Keratinocyte (primary cell): ENCODE results near the gene EPHB4. TPM values are rescaled to one million over a fixed set of nuclear protein-coding genes. Genes with fewer than 3 reads are reported as not detected.

ENCODE experiments used
- DNase-seq: peaks from one replicate; pipeline ENCODE4 v3.0.0-alpha.2; 2011; ENCODE audit warnings: low read depth, missing footprints, low spot score
- FAIRE-seq: peaks from 2 replicates; lab custom pipeline; 2011; peaks lifted over from hg19 to GRCh38; lab: Jason Lieb, UNC
- H2AFZ ChIP-seq: 2 replicates; pipeline ENCODE4 v1.6.0; 2012; ENCODE audit warnings: low read length, control low read depth, inconsistent platforms; ENCODE audit not compliant: control insufficient read depth
- H3K27ac ChIP-seq: 2 replicates; pipeline ENCODE4 v1.5.1; 2011; ENCODE audit warnings: low read length; ENCODE audit not compliant: control insufficient read depth, insufficient read depth
- H3K27me3 ChIP-seq: 3 replicates; pipeline ENCODE4 v1.6.0; 2011; ENCODE audit warnings: low read length; ENCODE audit not compliant: control insufficient read depth, insufficient read depth; ENCODE audit errors: extremely low read depth
- H3K36me3 ChIP-seq, 2 experiments: 2 replicates in 1 of 2; 3 replicates in 1 of 2; pipeline ENCODE4 v1.5.1; 2011; ENCODE audit warnings: low read length in 2 of 2, mild to moderate bottlenecking in 1 of 2; ENCODE audit not compliant: control insufficient read depth in 2 of 2, insufficient read depth in 2 of 2; ENCODE audit errors: extremely low read depth in 1 of 2
- H3K4me1 ChIP-seq: 3 replicates; pipeline ENCODE4 v1.5.1; 2011; ENCODE audit warnings: low read length; ENCODE audit not compliant: control insufficient read depth, insufficient read depth; ENCODE audit errors: extremely low read depth
- H3K4me2 ChIP-seq: 3 replicates; pipeline ENCODE4 v1.6.0; 2011; ENCODE audit warnings: low read depth, low read length; ENCODE audit not compliant: control insufficient read depth, insufficient read depth; ENCODE audit errors: extremely low read depth
- H3K4me3 ChIP-seq, 3 experiments: fragments of 200-600 bp in 1 of 3; sonication (generic) in 1 of 3; 2 replicates in 2 of 3; 3 replicates in 1 of 3; pipeline ENCODE4 v1.5.1; 2011 to 2016; ENCODE audit warnings: low read length in 3 of 3, mild to moderate bottlenecking in 3 of 3, control low read depth in 2 of 3, inconsistent platforms in 1 of 3, low read depth in 1 of 3, mixed read lengths in 1 of 3, mixed run types in 1 of 3, moderate library complexity in 1 of 3; ENCODE audit not compliant: control insufficient read depth in 2 of 3, insufficient read depth in 2 of 3; ENCODE audit errors: extremely low read depth in 1 of 3
- H3K79me2 ChIP-seq: 2 replicates; pipeline ENCODE4 v1.6.0; 2012; ENCODE audit warnings: low read length; ENCODE audit not compliant: control insufficient read depth, insufficient read depth
- H3K9ac ChIP-seq: 3 replicates; pipeline ENCODE4 v1.6.0; 2011; ENCODE audit warnings: low read length; ENCODE audit not compliant: control insufficient read depth, insufficient read depth; ENCODE audit errors: extremely low read depth
- H3K9me1 ChIP-seq: 3 replicates; pipeline ENCODE4 v1.6.0; 2011; ENCODE audit warnings: low read length; ENCODE audit not compliant: control insufficient read depth, insufficient read depth; ENCODE audit errors: extremely low read depth
- H3K9me3 ChIP-seq: 2 replicates; pipeline ENCODE4 v1.5.1; 2012; ENCODE audit warnings: low read depth, low read length; ENCODE audit not compliant: control insufficient read depth
- H4K20me1 ChIP-seq: 3 replicates; pipeline ENCODE4 v1.6.0; 2011; ENCODE audit warnings: low read length; ENCODE audit not compliant: control insufficient read depth, insufficient read depth; ENCODE audit errors: extremely low read depth
- EZH2 ChIP-seq: IDR thresholded peaks from one replicate; pipeline ENCODE4 v1.6.1; 2012; ENCODE audit warnings: inconsistent platforms, mild to moderate bottlenecking, low read length, moderate library complexity
- dilution Hi-C: fragments of 300-500 bp; cut with MboI; formaldehyde crosslinking; loops from one replicate; pipeline ENCODE4 v1.7.0; 2020; ENCODE audit warnings: low sequenced_read_pairs; ENCODE audit not compliant: extremely low pct_ligation_motif_present
- polyA plus RNA-seq, 5 experiments: library from polyadenylated mRNA; depleted of rRNA in 3 of 5; stranded (reverse) in 3 of 5; stranded (forward) in 1 of 5; unstranded in 1 of 5; fragments of >200 nt; gene quantifications; 1 replicate in 1 of 5; 2 replicates in 3 of 5; 3 replicates in 1 of 5; pipeline versions ENCODE4 v1.2.1 to v1.2.3, GENCODE V29; 2011 to 2012; ENCODE audit warnings: missing spikeins in 2 of 5, low read depth in 1 of 5, low replicate concordance in 1 of 5
- small RNA-seq, 3 experiments: library from RNA; depleted of rRNA; stranded (forward); fragments of <200 nt; gene quantifications; one replicate each; pipeline ENCODE3, GENCODE V24; 2012; ENCODE audit warnings: low read depth in 3 of 3, low replicate concordance in 1 of 3; ENCODE audit not compliant: insufficient read length in 3 of 3
- TF ChIP-seq, protein P1 (sequence below), 3 experiments: IDR thresholded peaks in 1 of 3; conservative IDR thresholded peaks in 1 of 3; optimal IDR thresholded peaks in 1 of 3; 2 replicates in 2 of 3; 3 replicates in 1 of 3; pipeline versions ENCODE3 to v1.5.1; 2011; ENCODE audit warnings: low read length in 3 of 3, mild to moderate bottlenecking in 3 of 3, moderate library complexity in 2 of 3, control low read depth in 1 of 3, inconsistent platforms in 1 of 3; ENCODE audit not compliant: insufficient read depth in 2 of 3; ENCODE audit errors: extremely low read depth in 1 of 3

Gene EPHB4
- polyA plus RNA-seq, 1 donor (not counting 4 experiments of a cell fraction or from before 2014, with no cell fraction given): 61.4 TPM

DNA sequence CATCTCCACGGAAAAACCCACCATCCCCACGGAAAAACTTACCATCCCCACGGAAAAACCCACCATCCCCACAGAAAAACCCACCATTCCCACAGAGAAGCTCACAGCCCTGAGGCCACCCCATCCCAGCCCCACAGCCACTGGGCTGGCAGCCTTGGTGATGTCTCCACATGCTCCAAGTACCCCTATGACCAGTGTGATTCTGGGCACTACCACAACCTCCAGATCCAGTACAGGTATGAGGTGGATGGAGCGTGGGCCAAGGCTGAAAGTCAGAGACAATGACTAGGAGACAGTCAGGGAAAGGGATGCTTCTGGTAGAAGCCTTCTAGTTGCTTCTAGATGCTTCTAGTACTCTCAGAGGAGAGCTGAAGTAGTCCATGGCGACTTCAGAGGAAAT is 74.3 kb downstream of the EPHB4 start:
- H2AFZ ChIP-seq: no peak overlapping the region
- H3K27ac ChIP-seq: no peak overlapping the region
- H3K4me3 ChIP-seq: no peak overlapping the region
- H3K36me3 ChIP-seq: no peaks in the 10 kb centered on the region
- no peak overlapping the region for H3K4me2 ChIP-seq
- H3K9ac ChIP-seq: no peak overlapping the region
- H4K20me1 ChIP-seq: no peaks in the 10 kb centered on the region
- H3K9me3 ChIP-seq: no peaks in the 10 kb centered on the region
- H3K79me2 ChIP-seq: no peaks in the 10 kb centered on the region
- H3K4me1 ChIP-seq: no peaks in the 10 kb centered on the region
- TF ChIP-seq, protein P1, sequence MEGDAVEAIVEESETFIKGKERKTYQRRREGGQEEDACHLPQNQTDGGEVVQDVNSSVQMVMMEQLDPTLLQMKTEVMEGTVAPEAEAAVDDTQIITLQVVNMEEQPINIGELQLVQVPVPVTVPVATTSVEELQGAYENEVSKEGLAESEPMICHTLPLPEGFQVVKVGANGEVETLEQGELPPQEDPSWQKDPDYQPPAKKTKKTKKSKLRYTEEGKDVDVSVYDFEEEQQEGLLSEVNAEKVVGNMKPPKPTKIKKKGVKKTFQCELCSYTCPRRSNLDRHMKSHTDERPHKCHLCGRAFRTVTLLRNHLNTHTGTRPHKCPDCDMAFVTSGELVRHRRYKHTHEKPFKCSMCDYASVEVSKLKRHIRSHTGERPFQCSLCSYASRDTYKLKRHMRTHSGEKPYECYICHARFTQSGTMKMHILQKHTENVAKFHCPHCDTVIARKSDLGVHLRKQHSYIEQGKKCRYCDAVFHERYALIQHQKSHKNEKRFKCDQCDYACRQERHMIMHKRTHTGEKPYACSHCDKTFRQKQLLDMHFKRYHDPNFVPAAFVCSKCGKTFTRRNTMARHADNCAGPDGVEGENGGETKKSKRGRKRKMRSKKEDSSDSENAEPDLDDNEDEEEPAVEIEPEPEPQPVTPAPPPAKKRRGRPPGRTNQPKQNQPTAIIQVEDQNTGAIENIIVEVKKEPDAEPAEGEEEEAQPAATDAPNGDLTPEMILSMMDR (optimal IDR thresholded peaks at IDR 0.05 in 1 of 3, IDR thresholded peaks at IDR 0.05 in 1 of 3, conservative IDR thresholded peaks at IDR 0.05 in 1 of 3; ENCODE audit: extremely low read depth in 1 of 3, insufficient read depth in 2 of 3, low read length in 3 of 3): no peak
- no peak for TF ChIP-seq EZH2
- no peak for DNase-seq
- peaks cover 23% of the 10 kb centered on the region for H3K27me3 ChIP-seq
- dilution Hi-C loops: no loop called here
- no peak for FAIRE-seq
- H3K9me1 ChIP-seq: no peaks in the 10 kb centered on the region

Small RNAs within 50 kb of the gene (small RNA-seq; reads per million reads assigned to genes)
- 0 reads per million in 3 experiments for gene RN7SL750P

Other genes with a start within 250 kb of the EPHB4 start
- 4.9 to 8.1 TPM (median 7.3 TPM) in 3 replicates for gene LRCH4, start 241.4 kb downstream of the EPHB4 start, polyA plus RNA-seq
- gene FBXO24, start 241.2 kb downstream of the EPHB4 start, polyA plus RNA-seq: 0.19 to 0.34 TPM (median 0.22 TPM) in 3 replicates
- 0.63 to 1.3 TPM (median 0.80 TPM) in 3 replicates for gene PCOLCE, start 225.2 kb downstream of the EPHB4 start, polyA plus RNA-seq
- gene MOSPD3, start 215.0 kb downstream of the EPHB4 start, polyA plus RNA-seq: 4.1 to 17.0 TPM (median 5.5 TPM) in 3 replicates
- 0.07 to 0.21 TPM (median 0.12 TPM) in 3 replicates for gene TFR2, start 186.0 kb downstream of the EPHB4 start, polyA plus RNA-seq
- not detected in 3 replicates for gene ACTL6B, start 171.1 kb downstream of the EPHB4 start, polyA plus RNA-seq
- 87.2 to 216 TPM (median 126 TPM) in 3 replicates for gene GNB2, start 153.8 kb downstream of the EPHB4 start, polyA plus RNA-seq
- gene GIGYF1, start 133.3 kb downstream of the EPHB4 start, polyA plus RNA-seq: 3.2 to 4.8 TPM (median 4.0 TPM) in 3 replicates
- 37.8 to 50.3 TPM (median 44.6 TPM) in 3 replicates for gene POP7, start 121.4 kb downstream of the EPHB4 start, polyA plus RNA-seq
- gene EPO, start 107.1 kb downstream of the EPHB4 start, polyA plus RNA-seq: 0.35 to 0.86 TPM (median 0.41 TPM) in 3 replicates
- gene ZAN, start 93.9 kb downstream of the EPHB4 start, polyA plus RNA-seq: 0.09 to 0.36 TPM (median 0.14 TPM) in 3 replicates
- 14.5 to 24.9 TPM (median 19.8 TPM) in 3 replicates for gene SLC12A9, start 25.2 kb upstream of the EPHB4 start, polyA plus RNA-seq
- 83.8 to 106 TPM (median 93.7 TPM) in 3 replicates for gene TRIP6, start 39.9 kb upstream of the EPHB4 start, polyA plus RNA-seq
- gene SRRT, start 47.6 kb upstream of the EPHB4 start, polyA plus RNA-seq: 23.1 to 54.5 TPM (median 42.2 TPM) in 3 replicates
- 1.0 to 1.4 TPM (median 1.2 TPM) in 3 replicates for gene UFSP1, start 62.2 kb upstream of the EPHB4 start, polyA plus RNA-seq
- gene ACHE, start 68.4 kb upstream of the EPHB4 start, polyA plus RNA-seq: 0.07 to 0.30 TPM (median 0.20 TPM) in 3 replicates
- 0.06 to 1.2 TPM (median 0.10 TPM) in 3 replicates for gene MUC3A, start 122.0 kb upstream of the EPHB4 start, polyA plus RNA-seq
- gene MUC12, start 142.0 kb upstream of the EPHB4 start, polyA plus RNA-seq: 0.24 to 0.33 TPM in 2 of 3 replicates, not detected in the other
- not detected in 3 replicates for gene MUC17, start 192.6 kb upstream of the EPHB4 start, polyA plus RNA-seq